Measurements from ENCODE around the gene TALDO1.

TALDO1 gene

GRCh38 chr11:777288-778255, 30.3 kb downstream of the TALDO1 start, which contains the start of gene GATD1:
Gene GATD1, minus strand, starts transcription at chr11:777487. Its CDS starts 25 bp downstream, at chr11:777462.
- no peaks in the 10 kb centered on the region for H3K36me3 ChIP-seq (ENCODE audit: control insufficient read depth, insufficient read depth, low read length)
- H3K27ac ChIP-seq (ENCODE audit: insufficient read depth, low read depth, low read length, poor library complexity, severe bottlenecking): peak within 1 kb of the TSS; percentile 84
- H3K4me1 ChIP-seq (ENCODE audit: control insufficient read depth, insufficient read depth, low read length): peaks cover 19% of the 10 kb centered on the region
- peak within 1 kb of the TSS; percentile 77 for H3K4me3 ChIP-seq (ENCODE audit: insufficient read depth, low read depth, low read length)
- no peaks in the 10 kb centered on the region for H3K9me3 ChIP-seq (ENCODE audit: control insufficient read depth, low read length)
- WGBS, 2 experiments: 3% methylated on average over 110 of the region's 110 CpGs
- H3K27me3 ChIP-seq (ENCODE audit: control insufficient read depth, insufficient read depth, low read length, poor library complexity, severe bottlenecking): no peaks in the 10 kb centered on the region

- no peaks in the 10 kb centered on the region for H3K27me3 ChIP-seq (ENCODE audit: control insufficient read depth, insufficient read depth, low read length, poor library complexity, severe bottlenecking)
- no peak overlapping the region for H3K4me3 ChIP-seq (ENCODE audit: insufficient read depth, low read depth, low read length)
- peaks cover 16% of the 10 kb centered on the region for H3K4me1 ChIP-seq (ENCODE audit: control insufficient read depth, insufficient read depth, low read length)
- H3K27ac ChIP-seq (ENCODE audit: insufficient read depth, low read depth, low read length, poor library complexity, severe bottlenecking): no peak overlapping the region
- no peaks in the 10 kb centered on the region for H3K36me3 ChIP-seq (ENCODE audit: control insufficient read depth, insufficient read depth, low read length)
- WGBS, 2 experiments: 95% methylated on average over 23 of the region's 23 CpGs
- H3K9me3 ChIP-seq (ENCODE audit: control insufficient read depth, low read length): no peaks in the 10 kb centered on the region
These were observed 32.0 kb downstream of the TALDO1 start for GRCh38 chr11:778976-779954.

- peaks cover 16% of the 10 kb centered on the region for H3K4me1 ChIP-seq (ENCODE audit: control insufficient read depth, insufficient read depth, low read length)
- no peaks in the 10 kb centered on the region for H3K36me3 ChIP-seq (ENCODE audit: control insufficient read depth, insufficient read depth, low read length)
- 95% methylated on average over 16 of the region's 16 CpGs for WGBS, 2 experiments
- no peaks in the 10 kb centered on the region for H3K27me3 ChIP-seq (ENCODE audit: control insufficient read depth, insufficient read depth, low read length, poor library complexity, severe bottlenecking)
- no peak overlapping the region for H3K4me3 ChIP-seq (ENCODE audit: insufficient read depth, low read depth, low read length)
- no peak overlapping the region for H3K27ac ChIP-seq (ENCODE audit: insufficient read depth, low read depth, low read length, poor library complexity, severe bottlenecking)
- no peaks in the 10 kb centered on the region for H3K9me3 ChIP-seq (ENCODE audit: control insufficient read depth, low read length)
These were observed 32.8 kb downstream of the TALDO1 start for GRCh38 chr11:779955-780532.

- H3K27me3 ChIP-seq (ENCODE audit: control insufficient read depth, insufficient read depth, low read length, poor library complexity, severe bottlenecking): no peaks in the 10 kb centered on the region
- H3K4me1 ChIP-seq (ENCODE audit: control insufficient read depth, insufficient read depth, low read length): peaks cover 10% of the 10 kb centered on the region
- no peak overlapping the region for H3K27ac ChIP-seq (ENCODE audit: insufficient read depth, low read depth, low read length, poor library complexity, severe bottlenecking)
- WGBS, 2 experiments: 80 to 82% methylated on average over 36 of the region's 36 CpGs
- no peak overlapping the region for H3K4me3 ChIP-seq (ENCODE audit: insufficient read depth, low read depth, low read length)
- no peaks in the 10 kb centered on the region for H3K9me3 ChIP-seq (ENCODE audit: control insufficient read depth, low read length)
- no peaks in the 10 kb centered on the region for H3K36me3 ChIP-seq (ENCODE audit: control insufficient read depth, insufficient read depth, low read length)
These were observed 35.3 kb downstream of the TALDO1 start for GRCh38 chr11:782264-783174.

GRCh38 chr11:783581-784015, 36.3 kb downstream of the TALDO1 start:
- Histone ChIP-seq H3K9me3 (ENCODE audit: control insufficient read depth, low read length) (no peaks in the 10 kb centered on the region), H3K4me1 (ENCODE audit: control insufficient read depth, insufficient read depth, low read length) (peaks cover 10% of the 10 kb centered on the region), H3K4me3 (ENCODE audit: insufficient read depth, low read depth, low read length) (no peak overlapping the region), H3K27ac (ENCODE audit: insufficient read depth, low read depth, low read length, poor library complexity, severe bottlenecking) (peak overlapping the region; percentile 75), H3K27me3 (ENCODE audit: control insufficient read depth, insufficient read depth, low read length, poor library complexity, severe bottlenecking) (no peaks in the 10 kb centered on the region), H3K36me3 (ENCODE audit: control insufficient read depth, insufficient read depth, low read length) (no peaks in the 10 kb centered on the region)
- 9 to 11% methylated on average over 24 of the region's 24 CpGs for WGBS, 2 experiments

- Histone ChIP-seq H3K4me1 (ENCODE audit: control insufficient read depth, insufficient read depth, low read length) (peaks cover 27% of the 10 kb centered on the region), H3K27ac (ENCODE audit: insufficient read depth, low read depth, low read length, poor library complexity, severe bottlenecking) (no peak overlapping the region), H3K4me3 (ENCODE audit: insufficient read depth, low read depth, low read length) (no peak overlapping the region), H3K36me3 (ENCODE audit: control insufficient read depth, insufficient read depth, low read length) (no peaks in the 10 kb centered on the region), H3K9me3 (ENCODE audit: control insufficient read depth, low read length) (no peaks in the 10 kb centered on the region), H3K27me3 (ENCODE audit: control insufficient read depth, insufficient read depth, low read length, poor library complexity, severe bottlenecking) (no peaks in the 10 kb centered on the region)
- WGBS, 2 experiments: 84 to 85% methylated on average over 24 of the region's 24 CpGs
These were observed 39.2 kb downstream of the TALDO1 start for GRCh38 chr11:786235-787083.

GRCh38 chr11:787084-787675, 39.9 kb downstream of the TALDO1 start:
- Histone ChIP-seq H3K4me3 (ENCODE audit: insufficient read depth, low read depth, low read length) (no peak overlapping the region), H3K36me3 (ENCODE audit: control insufficient read depth, insufficient read depth, low read length) (peaks cover 5% of the 10 kb centered on the region), H3K27me3 (ENCODE audit: control insufficient read depth, insufficient read depth, low read length, poor library complexity, severe bottlenecking) (no peaks in the 10 kb centered on the region), H3K9me3 (ENCODE audit: control insufficient read depth, low read length) (no peaks in the 10 kb centered on the region), H3K27ac (ENCODE audit: insufficient read depth, low read depth, low read length, poor library complexity, severe bottlenecking) (no peak overlapping the region), H3K4me1 (ENCODE audit: control insufficient read depth, insufficient read depth, low read length) (peaks cover 27% of the 10 kb centered on the region)
- 94% methylated on average over 24 of the region's 24 CpGs for WGBS, 2 experiments

- 89% methylated on average over 28 of the region's 28 CpGs for WGBS, 2 experiments
- H3K4me3 ChIP-seq (ENCODE audit: insufficient read depth, low read depth, low read length): no peak overlapping the region
- peaks cover 25% of the 10 kb centered on the region for H3K4me1 ChIP-seq (ENCODE audit: control insufficient read depth, insufficient read depth, low read length)
- no peak overlapping the region for H3K27ac ChIP-seq (ENCODE audit: insufficient read depth, low read depth, low read length, poor library complexity, severe bottlenecking)
- H3K9me3 ChIP-seq (ENCODE audit: control insufficient read depth, low read length): no peaks in the 10 kb centered on the region
- no peaks in the 10 kb centered on the region for H3K27me3 ChIP-seq (ENCODE audit: control insufficient read depth, insufficient read depth, low read length, poor library complexity, severe bottlenecking)
- peaks cover 14% of the 10 kb centered on the region for H3K36me3 ChIP-seq (ENCODE audit: control insufficient read depth, insufficient read depth, low read length)
These were observed 40.9 kb downstream of the TALDO1 start for GRCh38 chr11:788009-788640.
